HG03521 (cell line): ENCODE measurements around the gene RBBP9.
"Not testable (repeated sequence)": the region's sequence is repeated elsewhere in the genome, so short reads cannot be mapped to it uniquely, and the experiment has no call there.

Experiments
- ATAC-seq: cut with Tn5 transposase; IDR thresholded peaks from one replicate; pipeline ENCODE4 v1.9.1; 2021; ENCODE audit warnings: mild to moderate bottlenecking, moderate library complexity; ENCODE audit not compliant: unreplicated experiment

RBBP9 gene

GRCh38 chr20:18496740-18497592 lies at the start of gene RBBP9:
Gene RBBP9, minus strand, starts transcription at chr20:18497225. Its CDS starts 58 bp downstream, at chr20:18497167.
- ATAC-seq = peak; percentile 98

GRCh38 chr20:18545566-18545965 lies 48.5 kb upstream of the RBBP9 start:
- ATAC-seq = no peak

- no peak for ATAC-seq
Observed at GRCh38 chr20:18543932-18544331, 46.9 kb upstream of the RBBP9 start.

DNA sequence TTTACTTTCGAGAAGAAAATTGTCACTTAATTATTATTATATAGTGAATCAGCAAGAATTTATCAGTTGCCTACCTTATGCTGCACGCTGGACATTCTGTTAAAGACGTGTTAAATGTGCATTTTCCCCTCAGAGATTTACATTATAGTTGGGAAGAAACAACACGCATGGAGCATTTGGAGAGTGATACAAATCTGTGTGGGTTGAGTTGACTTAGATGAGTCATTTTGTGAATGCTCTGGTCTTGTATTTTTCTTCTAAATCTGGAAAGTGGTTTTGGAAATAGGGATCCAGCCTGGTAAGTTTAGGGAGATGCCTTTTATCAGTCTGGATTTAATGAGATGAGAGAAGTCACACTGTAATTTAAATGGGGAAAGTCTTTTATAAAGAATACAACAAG lies 46.2 kb upstream of the RBBP9 start:
- ATAC-seq = no peak

DNA sequence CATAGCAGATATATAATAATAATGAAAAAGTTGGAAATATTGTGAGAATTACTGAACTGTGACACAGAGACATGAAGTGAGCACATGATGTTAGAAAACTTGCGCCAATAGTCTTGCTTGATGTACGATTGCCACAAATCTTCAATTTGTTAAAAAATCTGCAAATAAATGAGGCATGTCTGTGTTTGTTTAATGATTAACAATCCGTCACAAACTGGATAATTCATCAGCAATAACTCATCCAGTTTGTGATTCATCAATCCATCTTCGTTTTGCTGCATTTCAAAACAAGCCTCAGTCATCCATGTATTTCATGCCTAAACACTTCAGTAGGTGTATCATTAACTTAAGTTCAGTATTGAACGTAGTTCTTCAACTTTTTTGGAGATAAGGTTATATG lies 44.7 kb upstream of the RBBP9 start:
- ATAC-seq = no peak

- no peak for ATAC-seq
Observed at GRCh38 chr20:18537651-18538050, 40.6 kb upstream of the RBBP9 start.

DNA sequence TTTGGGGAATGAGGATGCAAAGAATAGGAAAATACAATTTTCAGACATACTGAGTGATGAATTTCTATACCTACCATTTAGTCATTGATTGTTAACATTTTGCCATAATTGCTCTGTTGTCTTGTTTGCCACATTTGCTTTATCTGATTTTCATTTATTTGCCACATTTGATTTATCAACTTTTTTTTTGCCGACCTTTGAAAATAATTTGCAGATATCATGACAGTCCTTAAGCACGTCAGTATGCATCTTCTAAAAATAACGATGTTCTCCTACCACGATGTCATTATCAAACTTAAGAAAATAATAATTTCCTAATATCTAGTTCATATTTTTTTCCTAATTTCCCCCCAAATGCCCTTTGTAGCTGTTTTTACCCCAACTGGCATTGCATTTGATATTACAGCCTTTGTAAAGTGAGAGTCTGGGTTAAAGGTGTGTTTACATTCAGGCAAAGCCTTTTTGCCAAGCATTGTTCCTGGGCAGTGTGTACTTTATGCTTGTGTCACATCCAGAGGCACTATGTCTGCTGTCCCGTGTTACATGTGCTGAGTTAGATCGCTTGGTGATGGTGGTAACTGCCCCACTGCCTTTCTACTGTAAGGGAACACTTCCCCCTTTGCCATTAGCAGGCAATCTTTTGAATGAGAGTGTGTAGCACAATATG lies 37.1 kb upstream of the RBBP9 start:
- no peak for ATAC-seq

DNA sequence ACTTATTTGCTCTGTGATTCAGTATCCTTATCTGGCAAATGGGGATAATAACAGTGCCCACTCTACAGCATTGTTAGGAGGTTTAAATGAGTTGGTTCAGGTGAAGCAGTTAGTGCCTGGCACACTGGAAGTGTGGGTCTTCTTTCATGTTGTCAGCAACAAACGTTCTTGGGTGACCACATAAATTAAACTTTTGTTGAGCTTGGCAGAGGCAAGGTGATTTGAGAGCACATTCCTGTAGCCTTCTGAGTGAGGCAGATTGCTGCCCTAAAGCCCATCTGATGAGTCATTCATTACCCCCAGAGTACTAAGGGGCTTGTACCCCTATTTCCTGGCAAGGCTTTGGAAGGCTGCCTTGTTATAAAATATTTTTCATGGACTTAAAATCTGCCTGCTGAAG lies 36.5 kb upstream of the RBBP9 start:
- ATAC-seq = no peak

DNA sequence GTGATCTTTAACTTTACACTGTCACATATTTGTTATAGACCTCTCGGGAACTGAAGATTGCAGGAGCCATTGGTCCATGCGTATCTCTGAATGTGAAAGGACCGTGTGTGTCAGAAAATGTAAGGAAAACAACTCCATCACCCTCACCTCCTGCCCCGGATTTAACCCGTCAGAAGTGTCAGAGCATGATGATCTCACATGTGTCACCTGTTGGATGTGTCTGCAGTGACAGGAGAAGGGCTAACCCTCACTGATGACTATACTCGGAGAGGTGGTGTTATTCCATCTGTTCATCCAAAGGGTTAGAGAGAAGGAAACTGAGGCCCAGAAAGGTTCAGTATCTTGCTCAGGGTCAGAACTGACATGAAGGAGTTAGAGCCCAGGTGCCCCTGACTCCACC lies 35.6 kb upstream of the RBBP9 start:
- ATAC-seq = no peak

DNA sequence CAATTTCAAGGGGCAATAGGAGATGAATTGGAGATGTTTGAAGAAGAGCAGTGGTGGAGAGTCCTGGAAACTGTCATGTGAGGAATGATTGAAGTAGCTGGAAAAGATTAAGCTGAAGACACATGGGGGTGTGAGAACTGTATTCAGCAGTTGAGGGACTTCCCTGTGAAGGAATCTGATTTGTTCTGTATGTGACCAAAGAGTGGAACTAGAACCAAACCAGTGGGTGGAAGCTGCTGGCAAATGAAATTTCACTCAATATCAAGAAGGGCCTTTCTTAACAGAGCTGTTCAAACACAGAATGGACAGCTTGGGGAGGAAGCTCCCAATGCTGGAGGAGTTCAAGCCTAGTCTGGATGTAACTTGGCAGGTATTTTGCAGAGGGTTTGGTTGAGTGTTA lies 32.0 kb upstream of the RBBP9 start:
- ATAC-seq = no peak

- ATAC-seq = no peak
Observed at GRCh38 chr20:18527836-18528235, 30.8 kb upstream of the RBBP9 start.

GRCh38 chr20:18527339-18527738 lies 30.3 kb upstream of the RBBP9 start:
- ATAC-seq = no peak

- ATAC-seq = not testable (repeated sequence)
Observed at GRCh38 chr20:18526761-18527160, 29.7 kb upstream of the RBBP9 start.

DNA sequence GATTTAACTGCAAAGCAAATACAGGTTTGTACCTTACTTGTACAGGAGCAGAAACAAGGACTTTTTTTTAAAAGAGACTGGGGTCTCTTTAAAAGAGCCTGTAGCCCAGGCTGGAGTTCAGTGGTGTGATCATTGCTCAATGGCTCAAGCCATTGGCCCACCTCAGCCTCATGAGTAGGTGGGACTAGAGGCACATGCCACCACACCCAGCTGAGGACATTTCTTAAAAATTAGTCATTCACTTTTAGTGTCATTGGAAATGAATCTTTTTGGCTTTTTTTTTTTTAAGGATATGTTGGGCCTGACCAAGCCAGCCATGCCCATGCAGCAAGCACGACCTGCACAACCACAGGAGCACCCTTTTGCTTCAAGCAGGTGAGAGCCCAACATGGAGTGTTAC lies 27.6 kb upstream of the RBBP9 start:
- no peak for ATAC-seq

DNA sequence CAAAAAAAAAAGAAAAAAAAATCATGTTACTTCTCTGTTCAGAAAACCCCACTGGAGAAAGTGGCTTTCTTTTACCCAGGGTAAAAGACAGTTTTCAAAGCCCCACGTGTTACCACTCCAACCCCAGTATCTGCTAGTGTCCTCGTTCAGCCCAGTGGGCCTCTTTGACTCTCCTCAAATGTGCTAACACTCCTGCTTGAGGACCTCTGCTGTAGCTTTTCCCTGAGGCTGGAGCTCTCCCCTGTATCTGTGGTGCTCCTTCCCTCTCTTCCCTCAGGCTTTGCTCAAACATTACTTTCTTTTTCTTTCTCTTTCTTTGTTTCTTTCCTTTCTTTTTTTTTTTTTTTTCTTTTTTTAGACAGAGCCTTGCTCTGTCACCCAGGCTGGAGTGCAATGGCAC lies 26.0 kb upstream of the RBBP9 start:
- ATAC-seq = no peak

- not testable (repeated sequence) for ATAC-seq
Observed at GRCh38 chr20:18522066-18522465, 25.0 kb upstream of the RBBP9 start.

- ATAC-seq = no peak
Observed at GRCh38 chr20:18515973-18516372, 18.9 kb upstream of the RBBP9 start.

DNA sequence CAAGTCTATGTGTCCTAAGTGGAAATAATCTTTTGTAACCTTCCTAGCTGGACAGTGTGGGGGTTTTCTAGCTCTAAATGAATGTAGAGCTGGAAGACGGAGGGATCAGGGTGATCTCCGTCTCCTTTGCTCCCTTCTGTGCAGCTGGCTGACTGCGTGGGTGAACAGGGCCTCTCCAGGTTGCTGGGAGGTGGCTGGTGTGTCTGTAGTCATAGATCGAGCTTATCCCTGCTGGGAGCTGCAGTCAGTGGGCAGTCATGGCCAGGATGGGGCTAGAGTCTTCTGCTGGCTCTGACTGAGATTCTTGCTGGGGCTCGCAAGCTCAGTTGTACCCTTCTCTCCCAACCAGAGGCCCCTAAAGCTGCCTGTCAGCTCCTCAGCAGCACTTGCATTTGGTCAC lies 17.1 kb upstream of the RBBP9 start:
- ATAC-seq = no peak

- no peak for ATAC-seq
Observed at GRCh38 chr20:18513208-18513607, 16.2 kb upstream of the RBBP9 start.

- no peak for ATAC-seq
Observed at GRCh38 chr20:18511571-18511970, 14.5 kb upstream of the RBBP9 start.

- peak; percentile 94 for ATAC-seq
Observed at GRCh38 chr20:18507218-18508191, 10.5 kb upstream of the RBBP9 start, which contains the start of gene SEC23B. Gene SEC23B, plus strand, starts transcription at chr20:18507940. Its CDS starts 2,896 bp downstream, at chr20:18510836.
